Smooth muscle cell (in vitro differentiated cells): ENCODE results near the gene ARHGAP26. TPM values are rescaled to one million over a fixed set of nuclear protein-coding genes. Genes with fewer than 3 reads are reported as not detected.

Source experiments
- DNase-seq: peaks from one replicate; lab custom pipeline; 2025; ENCODE audit not compliant: unreplicated experiment; lab: John Stamatoyannopoulos, UW
- H2AFZ ChIP-seq: fragments of 200-600 bp; sonication (generic); 2 replicates; pipeline ENCODE4 v1.6.0; 2016; ENCODE audit warnings: antibody characterized with exemption, low read depth, mild to moderate bottlenecking
- H3F3A ChIP-seq: fragments of 200-600 bp; sonication (generic); 2 replicates; pipeline ENCODE4 v1.6.0; 2017; ENCODE audit warnings: antibody characterized with exemption, low read depth
- H3K27ac ChIP-seq: fragments of 200-600 bp; sonication (generic); 2 replicates; pipeline ENCODE4 v1.5.1; 2016; ENCODE audit warnings: low read depth, mild to moderate bottlenecking
- H3K27me3 ChIP-seq: fragments of 200-600 bp; sonication (generic); 2 replicates; pipeline ENCODE4 v1.6.1; 2016; ENCODE audit warnings: low read depth, mild to moderate bottlenecking
- H3K36me3 ChIP-seq: fragments of 200-600 bp; sonication (generic); 2 replicates; pipeline ENCODE4 v1.5.1; 2016; ENCODE audit warnings: low read depth
- H3K4me1 ChIP-seq: fragments of 200-600 bp; sonication (generic); 2 replicates; pipeline ENCODE4 v1.5.1; 2016; ENCODE audit warnings: low read depth
- H3K4me2 ChIP-seq: fragments of 200-600 bp; sonication (generic); 2 replicates; pipeline ENCODE4 v1.6.0; 2016; ENCODE audit warnings: mild to moderate bottlenecking
- H3K4me3 ChIP-seq: fragments of 200-600 bp; sonication (generic); 2 replicates; pipeline ENCODE4 v1.5.1; 2016; ENCODE audit warnings: mild to moderate bottlenecking
- H3K79me2 ChIP-seq: fragments of 200-600 bp; sonication (generic); 2 replicates; pipeline ENCODE4 v1.6.0; 2016; ENCODE audit warnings: low read depth, mild to moderate bottlenecking
- H3K9ac ChIP-seq: fragments of 200-600 bp; sonication (generic); 2 replicates; pipeline ENCODE4 v1.6.0; 2016; ENCODE audit warnings: low read depth
- H3K9me3 ChIP-seq: fragments of 200-600 bp; sonication (generic); replicated peaks from 2 replicates; pipeline ENCODE4 v1.5.1; 2016; ENCODE audit warnings: low read depth
- H4K20me1 ChIP-seq: fragments of 200-600 bp; sonication (generic); 2 replicates; pipeline ENCODE4 v1.6.0; 2016; ENCODE audit warnings: low read depth
- WGBS: methylation state at CpG from one replicate; pipeline ENCODE4 v1.1.7; 2016; ENCODE audit warnings: low lambda C conversion rate; 5-methylcytosine and 5-hydroxymethylcytosine counted together
- polyA plus RNA-seq: library from polyadenylated mRNA; unstranded; fragments of >200 nt; fragmentation: Nextera tagmentation; extraction: Ambion mirVana; gene quantifications from 2 replicates; pipeline ENCODE4 v1.2.1, GENCODE V29; 2016
- total RNA-seq: library from RNA; depleted of rRNA; stranded (reverse); fragments of >200 nt; gene quantifications from 2 replicates; pipeline ENCODE4 v1.2.3, GENCODE V29; 2014
- TF ChIP-seq, protein P1 (sequence below): fragments of 200-600 bp; sonication (generic); IDR thresholded peaks from 2 replicates; pipeline ENCODE4 v1.5.1; 2017; ENCODE audit warnings: borderline replicate concordance, mild to moderate bottlenecking, antibody characterized with exemption; ENCODE audit not compliant: insufficient read depth, poor library complexity, severe bottlenecking

ARHGAP26 gene
- total and polyA plus RNA-seq, 2 experiments from 2014 or later, result 2.2 to 5.1 TPM

DNA sequence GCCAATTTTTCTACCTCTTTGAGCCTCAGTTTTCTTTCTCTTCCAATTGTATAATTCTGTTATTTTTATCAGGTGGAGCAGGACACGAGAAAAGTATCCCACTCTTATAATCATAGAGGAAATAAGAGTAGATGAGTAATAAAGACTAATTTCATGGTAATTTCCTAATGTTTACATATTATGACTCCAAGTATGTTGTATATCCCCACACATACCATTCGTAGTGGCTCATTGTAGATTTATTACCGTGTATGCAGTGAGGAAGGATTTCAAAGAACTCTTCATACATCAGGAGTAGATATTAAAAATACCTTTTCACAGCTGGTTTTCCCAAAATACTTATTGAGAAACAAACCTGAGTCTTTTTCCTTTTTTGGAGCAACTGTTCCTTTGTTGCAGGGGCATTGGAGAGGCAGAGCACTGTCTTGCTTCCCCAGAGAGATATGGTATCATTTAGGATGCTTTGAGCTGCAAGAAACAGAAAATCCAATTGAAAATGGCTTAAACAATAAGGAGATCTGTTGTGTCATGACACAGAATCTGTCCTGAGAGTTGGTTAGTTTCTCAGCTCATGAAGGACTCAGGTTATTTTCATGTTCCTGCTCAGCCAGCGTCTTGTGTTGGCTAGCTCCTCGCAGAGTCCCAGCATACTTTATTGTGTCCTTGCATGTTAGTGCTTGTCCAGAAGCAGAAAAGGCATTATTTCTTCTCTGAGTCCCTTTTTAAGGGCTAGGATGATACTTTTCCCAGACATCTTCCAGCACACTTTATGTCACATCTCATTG is 291.2 kb downstream of the ARHGAP26 start:
- H4K20me1 ChIP-seq, result no peaks in the 10 kb centered on the region
- H3K9ac ChIP-seq, result peak overlapping the region; percentile 45
- peak overlapping the region; percentile 72 for H3K4me2 ChIP-seq

DNA sequence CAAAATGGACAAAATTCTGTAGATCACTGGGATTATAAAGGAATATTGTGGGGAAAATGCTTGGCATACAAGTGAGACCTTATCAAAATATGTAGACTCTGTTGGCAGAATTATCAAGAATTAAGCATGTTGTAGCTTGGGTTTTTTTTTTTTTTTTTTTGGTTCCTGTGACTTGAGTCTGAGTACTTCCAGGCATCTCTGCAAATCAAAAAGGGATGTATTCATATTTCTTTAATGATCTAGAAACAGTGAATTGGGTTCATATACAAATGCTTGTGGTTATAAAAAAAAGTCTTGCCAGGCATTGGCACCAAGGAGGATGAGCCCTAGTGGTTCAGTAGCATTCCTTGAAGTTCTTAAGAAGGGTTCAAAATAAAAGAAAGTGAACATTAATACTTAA is 292.2 kb downstream of the ARHGAP26 start:
- TF ChIP-seq, protein P1, sequence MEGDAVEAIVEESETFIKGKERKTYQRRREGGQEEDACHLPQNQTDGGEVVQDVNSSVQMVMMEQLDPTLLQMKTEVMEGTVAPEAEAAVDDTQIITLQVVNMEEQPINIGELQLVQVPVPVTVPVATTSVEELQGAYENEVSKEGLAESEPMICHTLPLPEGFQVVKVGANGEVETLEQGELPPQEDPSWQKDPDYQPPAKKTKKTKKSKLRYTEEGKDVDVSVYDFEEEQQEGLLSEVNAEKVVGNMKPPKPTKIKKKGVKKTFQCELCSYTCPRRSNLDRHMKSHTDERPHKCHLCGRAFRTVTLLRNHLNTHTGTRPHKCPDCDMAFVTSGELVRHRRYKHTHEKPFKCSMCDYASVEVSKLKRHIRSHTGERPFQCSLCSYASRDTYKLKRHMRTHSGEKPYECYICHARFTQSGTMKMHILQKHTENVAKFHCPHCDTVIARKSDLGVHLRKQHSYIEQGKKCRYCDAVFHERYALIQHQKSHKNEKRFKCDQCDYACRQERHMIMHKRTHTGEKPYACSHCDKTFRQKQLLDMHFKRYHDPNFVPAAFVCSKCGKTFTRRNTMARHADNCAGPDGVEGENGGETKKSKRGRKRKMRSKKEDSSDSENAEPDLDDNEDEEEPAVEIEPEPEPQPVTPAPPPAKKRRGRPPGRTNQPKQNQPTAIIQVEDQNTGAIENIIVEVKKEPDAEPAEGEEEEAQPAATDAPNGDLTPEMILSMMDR, result no peak
- Histone ChIP-seq H3K9me3 (no peaks in the 10 kb centered on the region), H3K4me2 (peak overlapping the region; percentile 72), H3K4me1 (peaks cover 29% of the 10 kb centered on the region), H3K27ac (peak overlapping the region; percentile 90), H3K79me2 (no peaks in the 10 kb centered on the region), H4K20me1 (no peaks in the 10 kb centered on the region), H3K9ac (peak overlapping the region; percentile 17), H3K27me3 (no peaks in the 10 kb centered on the region), H3K36me3 (no peaks in the 10 kb centered on the region), H3K4me3 (no peak overlapping the region), H2AFZ (no peak overlapping the region), H3F3A (peaks cover 51% of the 10 kb centered on the region)
- no peak for DNase-seq

More for the DNA sequence above, 291.2 kb downstream of the ARHGAP26 start:
- Histone ChIP-seq H3K79me2 (no peaks in the 10 kb centered on the region), H2AFZ (no peak overlapping the region), H3K36me3 (no peaks in the 10 kb centered on the region), H3K27ac (peak overlapping the region; percentile 90), H3K27me3 (no peaks in the 10 kb centered on the region), H3K9me3 (no peaks in the 10 kb centered on the region), H3F3A (peaks cover 54% of the 10 kb centered on the region), H3K4me3 (no peak overlapping the region), H3K4me1 (peaks cover 36% of the 10 kb centered on the region)
- no peak for DNase-seq
- TF ChIP-seq, protein P1, result no peak
- WGBS, result 17% methylated on average over 5 of the region's 5 CpGs

DNA sequence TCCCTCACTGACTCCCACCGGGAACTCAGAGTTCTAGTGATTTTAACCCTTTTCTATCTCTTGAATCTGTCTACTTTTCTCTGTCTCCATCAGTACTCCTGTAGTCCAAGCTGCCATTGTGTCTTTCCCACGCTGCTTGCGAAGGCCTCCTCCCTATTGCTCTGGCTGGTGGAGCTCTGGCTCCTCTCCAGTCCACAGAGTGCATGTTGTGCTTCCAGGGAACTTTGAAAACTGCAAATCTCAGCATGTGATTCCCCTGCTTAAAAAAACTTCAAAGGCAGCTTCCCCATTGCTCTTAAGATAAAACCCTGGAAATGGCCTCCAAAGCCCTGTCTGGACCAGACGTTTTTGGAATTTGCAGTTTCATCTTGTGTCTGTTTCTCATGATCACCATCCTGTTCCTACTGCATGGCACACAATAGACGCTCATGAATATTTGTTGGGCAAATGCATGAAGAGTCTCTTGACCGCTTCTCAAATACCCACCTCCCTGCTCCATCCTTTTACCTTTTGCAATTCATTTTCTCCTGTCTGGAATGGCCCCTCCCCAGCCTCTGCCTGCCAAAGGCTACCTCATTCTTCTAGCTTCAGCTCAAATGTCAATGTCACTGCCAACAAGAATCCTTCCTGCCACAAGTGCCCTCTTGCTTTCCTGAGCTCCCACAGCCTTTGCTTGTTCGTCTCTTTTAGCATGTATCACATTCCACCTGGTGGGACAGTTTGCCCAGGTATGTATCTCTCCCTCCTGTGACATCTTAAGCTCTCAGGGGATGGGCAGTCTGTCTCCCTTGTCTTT is 293.2 kb downstream of the ARHGAP26 start:
- Histone ChIP-seq H3F3A (peaks cover 45% of the 10 kb centered on the region), H3K9ac (peak overlapping the region; percentile 23), H3K36me3 (no peaks in the 10 kb centered on the region), H3K4me2 (peak overlapping the region; percentile 72), H4K20me1 (no peaks in the 10 kb centered on the region), H3K4me1 (peaks cover 31% of the 10 kb centered on the region), H3K27ac (peak overlapping the region; percentile 90), H3K4me3 (no peak overlapping the region), H3K79me2 (no peaks in the 10 kb centered on the region), H3K9me3 (no peaks in the 10 kb centered on the region), H3K27me3 (no peaks in the 10 kb centered on the region), H2AFZ (no peak overlapping the region)
- DNase-seq, result no peak
- TF ChIP-seq, protein P1, result no peak
- WGBS, result 40% methylated on average over 7 of the region's 7 CpGs
